Measurements from ENCODE around the gene BBOX1. TPM values are rescaled to one million over a fixed set of nuclear protein-coding genes. Genes with fewer than 3 reads are reported as not detected.
"Not testable (repeated sequence)": the region's sequence is repeated elsewhere in the genome, so short reads cannot be mapped to it uniquely, and the experiment has no call there.

BBOX1 gene
- total and polyA plus RNA-seq, 4 donors = 2.8 to 18.4 (median 9.0) TPM

DNA sequence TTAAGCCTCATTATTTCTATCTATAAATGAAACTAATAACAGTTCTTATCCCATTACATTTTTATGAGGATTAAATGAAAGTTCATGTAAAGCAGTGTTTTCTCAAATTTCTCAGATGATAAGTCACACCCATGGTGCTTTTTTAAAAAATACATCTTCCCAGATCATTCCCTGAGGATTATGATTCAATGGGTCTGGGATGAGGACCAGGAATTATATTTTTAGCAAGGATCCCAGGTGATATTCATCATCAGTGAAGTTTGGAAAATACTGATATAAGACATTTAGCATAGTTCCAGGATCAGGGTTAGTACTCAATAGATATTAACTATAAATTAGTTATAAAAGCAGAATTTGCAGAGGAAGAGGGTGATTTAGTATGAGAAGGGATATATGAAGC is 89.1 kb downstream of the BBOX1 start (continued):
- TF ChIP-seq FOXA2 (IDR thresholded peaks at IDR 0.05) (no peak), SP1 (IDR thresholded peaks at IDR 0.05) (no peak), EGR1 (IDR thresholded peaks at IDR 0.05; ENCODE audit: low read depth in 2 of 2) (no peak), ZBTB33 (IDR thresholded peaks at IDR 0.05) (no peak), NR2F2 (IDR thresholded peaks at IDR 0.05) (no peak), GABPA (IDR thresholded peaks at IDR 0.05 in 1 of 2, conservative IDR thresholded peaks at IDR 0.05 in 1 of 2) (no peak)

DNA sequence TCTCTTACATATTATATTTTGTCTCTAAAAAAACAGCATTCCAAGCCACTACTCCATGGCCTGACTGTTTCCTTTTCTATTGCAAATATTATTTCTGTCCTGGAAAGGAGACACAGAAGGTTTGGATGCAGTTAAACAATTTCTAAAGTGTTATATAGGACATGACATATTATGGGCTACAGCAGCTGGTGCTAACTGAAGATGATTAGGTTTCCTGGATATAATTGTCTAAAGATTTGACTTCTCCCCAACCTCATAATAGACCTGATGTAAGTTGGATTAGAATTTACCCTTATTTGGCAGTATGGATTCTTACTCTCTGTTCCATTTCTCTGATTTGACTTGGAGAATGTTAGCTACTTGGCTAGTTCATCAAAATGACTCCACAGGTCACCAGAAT is 90.2 kb downstream of the BBOX1 start:
- no peak overlapping the region for H3K27ac ChIP-seq (ENCODE audit: low read depth in 1 of 2, low read length in 2 of 2)
- no peaks in the 10 kb centered on the region for H3K27me3 ChIP-seq (ENCODE audit: control insufficient read depth in 4 of 4, insufficient read depth in 4 of 4, low read length in 3 of 4)
- DNase-seq (ENCODE audit: low spot score) = no peak
- H3K36me3 ChIP-seq (ENCODE audit: control insufficient read depth in 4 of 4, insufficient read depth in 3 of 4, low read depth in 1 of 4, low read length in 3 of 4) = peaks cover 0 to 12% (median 4%) of the 10 kb centered on the region in 4 donors
- TF ChIP-seq NR2F2 (IDR thresholded peaks at IDR 0.05) (no peak), YY1 (IDR thresholded peaks at IDR 0.05) (no peak), EGR1 (IDR thresholded peaks at IDR 0.05; ENCODE audit: low read depth in 2 of 2) (no peak), FOXA1 (IDR thresholded peaks at IDR 0.05) (no peak), CTCF (IDR thresholded peaks at IDR 0.05; ENCODE audit: low read depth, low read length, missing input control) (no peak), HNF4A (conservative IDR thresholded peaks at IDR 0.05) (no peak), RXRA (IDR thresholded peaks at IDR 0.05) (no peak), JUND (IDR thresholded peaks at IDR 0.05) (no peak), FOXA2 (IDR thresholded peaks at IDR 0.05) (no peak)
- peaks cover 0 to 3% (median 0%) of the 10 kb centered on the region in 4 donors for H3K9me3 ChIP-seq (ENCODE audit: control insufficient read depth in 4 of 4, low read length in 3 of 4)
- no peak overlapping the region for H3K9ac ChIP-seq (ENCODE audit: low read depth in 1 of 2, low read length in 2 of 2)
- no peak overlapping the region for H3K4me3 ChIP-seq (ENCODE audit: low read depth in 1 of 3, low read length in 3 of 3)
- H3K4me1 ChIP-seq (ENCODE audit: control insufficient read depth in 4 of 4, insufficient read depth in 4 of 4, low read length in 3 of 4) = no peaks in the 10 kb centered on the region

DNA sequence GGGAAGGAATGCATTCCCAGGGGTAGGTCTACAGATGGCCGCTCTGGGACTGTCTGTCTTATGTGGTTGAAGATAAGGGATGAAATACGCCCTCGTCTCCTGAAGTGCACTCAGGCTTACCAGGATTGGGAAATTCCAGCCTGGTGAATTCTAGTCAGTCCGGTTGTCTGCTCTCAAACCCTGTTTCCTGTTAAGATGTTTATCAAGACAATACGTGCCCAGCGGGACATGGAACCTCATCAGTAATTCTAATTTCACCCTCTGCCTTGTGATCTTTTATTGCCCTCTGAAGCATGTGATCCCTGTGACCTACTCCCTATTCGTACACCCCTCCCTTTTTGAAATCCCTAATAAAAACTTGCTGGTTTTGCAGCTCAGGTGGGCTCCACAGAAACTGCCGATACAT is 95.3 kb downstream of the BBOX1 start:
- not testable (repeated sequence) for H3K9me3 ChIP-seq (ENCODE audit: control insufficient read depth in 4 of 4, low read length in 3 of 4); DNase-seq (ENCODE audit: low spot score); H3K36me3 ChIP-seq (ENCODE audit: control insufficient read depth in 4 of 4, insufficient read depth in 3 of 4, low read depth in 1 of 4, low read length in 3 of 4); H3K4me3 ChIP-seq (ENCODE audit: low read depth in 1 of 3, low read length in 3 of 3); H3K27ac ChIP-seq (ENCODE audit: low read depth in 1 of 2, low read length in 2 of 2); H3K4me1 ChIP-seq (ENCODE audit: control insufficient read depth in 4 of 4, insufficient read depth in 4 of 4, low read length in 3 of 4); H3K27me3 ChIP-seq (ENCODE audit: control insufficient read depth in 4 of 4, insufficient read depth in 4 of 4, low read length in 3 of 4); H3K9ac ChIP-seq (ENCODE audit: low read depth in 1 of 2, low read length in 2 of 2)
- 85% methylated on average over 8 of the region's 8 CpGs for WGBS

DNA sequence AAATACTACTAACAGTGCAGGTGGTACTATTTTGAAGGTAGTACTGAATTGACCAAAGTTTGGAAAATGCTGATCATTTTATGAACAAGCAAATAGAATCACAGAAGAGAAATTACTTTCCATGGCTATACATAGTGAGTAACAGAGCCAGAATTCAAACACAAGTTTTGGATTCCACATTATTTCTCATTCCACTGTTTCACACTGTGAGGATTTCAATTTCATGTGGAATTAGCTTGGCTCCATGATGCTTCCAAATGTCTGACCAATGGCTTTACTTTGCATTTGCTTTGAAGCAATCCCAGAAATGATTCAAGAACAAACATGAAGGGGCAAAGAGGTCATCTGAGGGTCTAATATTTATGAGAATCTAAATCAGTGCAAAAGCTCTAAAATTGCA is 98.1 kb downstream of the BBOX1 start:
- H3K9ac ChIP-seq (ENCODE audit: low read depth in 1 of 2, low read length in 2 of 2) = no peak overlapping the region
- no peak for DNase-seq (ENCODE audit: low spot score)
- peaks cover 0 to 3% (median 0%) of the 10 kb centered on the region in 4 donors for H3K9me3 ChIP-seq (ENCODE audit: control insufficient read depth in 4 of 4, low read length in 3 of 4)
- no peak overlapping the region for H3K27ac ChIP-seq (ENCODE audit: low read depth in 1 of 2, low read length in 2 of 2)
- H3K4me3 ChIP-seq (ENCODE audit: low read depth in 1 of 3, low read length in 3 of 3) = no peak overlapping the region
- H3K27me3 ChIP-seq (ENCODE audit: control insufficient read depth in 4 of 4, insufficient read depth in 4 of 4, low read length in 3 of 4) = no peaks in the 10 kb centered on the region
- H3K4me1 ChIP-seq (ENCODE audit: control insufficient read depth in 4 of 4, insufficient read depth in 4 of 4, low read length in 3 of 4) = no peaks in the 10 kb centered on the region
- H3K36me3 ChIP-seq (ENCODE audit: control insufficient read depth in 4 of 4, insufficient read depth in 3 of 4, low read depth in 1 of 4, low read length in 3 of 4) = no peaks in the 10 kb centered on the region
- no peak for TF ChIP-seq RAD21 (IDR thresholded peaks at IDR 0.05)
- no peak for TF ChIP-seq JUND (IDR thresholded peaks at IDR 0.05)
- no peak for TF ChIP-seq REST (IDR thresholded peaks at IDR 0.05)
- no peak for TF ChIP-seq HNF4A (conservative IDR thresholded peaks at IDR 0.05)

Measured in liver (tissue), 9 donors.